ENCODE measurements around the gene TOM1. TPM values are rescaled to one million over a fixed set of nuclear protein-coding genes. Genes with fewer than 3 reads are reported as not detected.
A peak's percentile ranks its signal among the peaks of the same experiment; 100 is the strongest.

Gene TOM1
- total and polyA plus RNA-seq, 4 donors = 17.9 to 53.0 (median 50.5) TPM

GRCh38 chr22:35307892-35308291, 8.2 kb downstream of the TOM1 start:
- TF ChIP-seq HNF4A (conservative IDR thresholded peaks at IDR 0.05) = no peak
- no peak for TF ChIP-seq YY1 (IDR thresholded peaks at IDR 0.05)
- no peak for TF ChIP-seq FOXA1 (IDR thresholded peaks at IDR 0.05)
- no peak for TF ChIP-seq FOXA2 (IDR thresholded peaks at IDR 0.05)
- TF ChIP-seq MAX (IDR thresholded peaks at IDR 0.05) = no peak
- TF ChIP-seq RXRA (IDR thresholded peaks at IDR 0.05) = no peak
- TF ChIP-seq RAD21 (IDR thresholded peaks at IDR 0.05) = no peak
- no peak for TF ChIP-seq GABPA (IDR thresholded peaks at IDR 0.05 in 1 of 2, conservative IDR thresholded peaks at IDR 0.05 in 1 of 2)
- no peak for TF ChIP-seq ATF3 (IDR thresholded peaks at IDR 0.05)
- TF ChIP-seq EGR1 (IDR thresholded peaks at IDR 0.05; ENCODE audit: low read depth in 2 of 2) = no peak
- TF ChIP-seq HNF4G (IDR thresholded peaks at IDR 0.05) = no peak
- no peak for TF ChIP-seq JUND (IDR thresholded peaks at IDR 0.05)
- TF ChIP-seq TAF1 (conservative IDR thresholded peaks at IDR 0.05) = no peak
- no peak for TF ChIP-seq NR2F2 (IDR thresholded peaks at IDR 0.05)
- Histone ChIP-seq H3K27me3 (ENCODE audit: control insufficient read depth in 4 of 4, insufficient read depth in 4 of 4, low read length in 3 of 4) (no peaks in the 10 kb centered on the region), H3K4me1 (ENCODE audit: control insufficient read depth in 4 of 4, insufficient read depth in 4 of 4, low read length in 3 of 4) (peaks cover 10 to 38% (median 24%) of the 10 kb centered on the region in 4 donors), H3K36me3 (ENCODE audit: control insufficient read depth in 4 of 4, insufficient read depth in 3 of 4, low read depth in 1 of 4, low read length in 3 of 4) (no peaks in the 10 kb centered on the region), H3K4me3 (ENCODE audit: low read depth in 1 of 3, low read length in 3 of 3) (no peak overlapping the region), H3K9me3 (ENCODE audit: control insufficient read depth in 4 of 4, low read length in 3 of 4) (no peaks in the 10 kb centered on the region), H3K27ac (ENCODE audit: low read depth in 1 of 2, low read length in 2 of 2) (no peak overlapping the region), H3K9ac (ENCODE audit: low read depth in 1 of 2, low read length in 2 of 2) (no peak overlapping the region)
- 94% methylated on average over 7 of the region's 7 CpGs for WGBS
- DNase-seq (ENCODE audit: low spot score) = no peak

- H3K27ac ChIP-seq (ENCODE audit: low read depth in 1 of 2, low read length in 2 of 2) = no peak overlapping the region
- DNase-seq (ENCODE audit: low spot score) = no peak
- no peaks in the 10 kb centered on the region for H3K9me3 ChIP-seq (ENCODE audit: control insufficient read depth in 4 of 4, low read length in 3 of 4)
- peaks cover 11 to 41% (median 28%) of the 10 kb centered on the region in 4 donors for H3K4me1 ChIP-seq (ENCODE audit: control insufficient read depth in 4 of 4, insufficient read depth in 4 of 4, low read length in 3 of 4)
- H3K9ac ChIP-seq (ENCODE audit: low read depth in 1 of 2, low read length in 2 of 2) = no peak overlapping the region
- no peaks in the 10 kb centered on the region for H3K36me3 ChIP-seq (ENCODE audit: control insufficient read depth in 4 of 4, insufficient read depth in 3 of 4, low read depth in 1 of 4, low read length in 3 of 4)
- no peak overlapping the region for H3K4me3 ChIP-seq (ENCODE audit: low read depth in 1 of 3, low read length in 3 of 3)
- 83% methylated on average over 6 of the region's 6 CpGs for WGBS
- H3K27me3 ChIP-seq (ENCODE audit: control insufficient read depth in 4 of 4, insufficient read depth in 4 of 4, low read length in 3 of 4) = no peaks in the 10 kb centered on the region
- TF ChIP-seq JUND (IDR thresholded peaks at IDR 0.05) (no peak), RXRA (IDR thresholded peaks at IDR 0.05) (no peak), FOXA1 (IDR thresholded peaks at IDR 0.05) (no peak), HNF4G (IDR thresholded peaks at IDR 0.05) (no peak), SP1 (IDR thresholded peaks at IDR 0.05) (no peak)
Measured at GRCh38 chr22:35308480-35309021, 8.9 kb downstream of the TOM1 start.

GRCh38 chr22:35310556-35311550, 11.2 kb downstream of the TOM1 start:
- Histone ChIP-seq H3K9me3 (ENCODE audit: control insufficient read depth in 4 of 4, low read length in 3 of 4) (no peaks in the 10 kb centered on the region), H3K4me1 (ENCODE audit: control insufficient read depth in 4 of 4, insufficient read depth in 4 of 4, low read length in 3 of 4) (peaks cover 15 to 62% (median 42%) of the 10 kb centered on the region in 4 donors), H3K4me3 (ENCODE audit: low read depth in 1 of 3, low read length in 3 of 3) (no peak overlapping the region), H3K27ac (ENCODE audit: low read depth in 1 of 2, low read length in 2 of 2) (peak overlapping the region; percentile 16 to 85), H3K27me3 (ENCODE audit: control insufficient read depth in 4 of 4, insufficient read depth in 4 of 4, low read length in 3 of 4) (no peaks in the 10 kb centered on the region), H3K36me3 (ENCODE audit: control insufficient read depth in 4 of 4, insufficient read depth in 3 of 4, low read depth in 1 of 4, low read length in 3 of 4) (no peaks in the 10 kb centered on the region), H3K9ac (ENCODE audit: low read depth in 1 of 2, low read length in 2 of 2) (no peak overlapping the region)
- no peak for DNase-seq (ENCODE audit: low spot score)
- 45% methylated on average over 18 of the region's 18 CpGs for WGBS
- TF ChIP-seq FOXA2 (IDR thresholded peaks at IDR 0.05) (no peak), CTCF (IDR thresholded peaks at IDR 0.05; ENCODE audit: low read depth, low read length, missing input control) (peak; percentile 7), GABPA (IDR thresholded peaks at IDR 0.05 in 1 of 2, conservative IDR thresholded peaks at IDR 0.05 in 1 of 2) (no peak), HNF4A (conservative IDR thresholded peaks at IDR 0.05) (peak; percentile 33 to 53), ATF3 (IDR thresholded peaks at IDR 0.05) (no peak), HNF4G (IDR thresholded peaks at IDR 0.05) (no peak), ZBTB33 (IDR thresholded peaks at IDR 0.05) (no peak), SP1 (IDR thresholded peaks at IDR 0.05) (no peak), REST (IDR thresholded peaks at IDR 0.05) (no peak)

All from liver (tissue), 9 donors.